ENCODE measurements around the gene GAL3ST1. TPM values are rescaled to one million over a fixed set of nuclear protein-coding genes. Genes with fewer than 3 reads are reported as not detected.
"Not testable (repeated sequence)": the region's sequence is repeated elsewhere in the genome, so short reads cannot be mapped to it uniquely, and the experiment has no call there.

Gene GAL3ST1
- polyA plus RNA-seq, 6 donors from 2014 or later, result 0.24 to 0.65 (median 0.49) TPM; not detected in 2

DNA sequence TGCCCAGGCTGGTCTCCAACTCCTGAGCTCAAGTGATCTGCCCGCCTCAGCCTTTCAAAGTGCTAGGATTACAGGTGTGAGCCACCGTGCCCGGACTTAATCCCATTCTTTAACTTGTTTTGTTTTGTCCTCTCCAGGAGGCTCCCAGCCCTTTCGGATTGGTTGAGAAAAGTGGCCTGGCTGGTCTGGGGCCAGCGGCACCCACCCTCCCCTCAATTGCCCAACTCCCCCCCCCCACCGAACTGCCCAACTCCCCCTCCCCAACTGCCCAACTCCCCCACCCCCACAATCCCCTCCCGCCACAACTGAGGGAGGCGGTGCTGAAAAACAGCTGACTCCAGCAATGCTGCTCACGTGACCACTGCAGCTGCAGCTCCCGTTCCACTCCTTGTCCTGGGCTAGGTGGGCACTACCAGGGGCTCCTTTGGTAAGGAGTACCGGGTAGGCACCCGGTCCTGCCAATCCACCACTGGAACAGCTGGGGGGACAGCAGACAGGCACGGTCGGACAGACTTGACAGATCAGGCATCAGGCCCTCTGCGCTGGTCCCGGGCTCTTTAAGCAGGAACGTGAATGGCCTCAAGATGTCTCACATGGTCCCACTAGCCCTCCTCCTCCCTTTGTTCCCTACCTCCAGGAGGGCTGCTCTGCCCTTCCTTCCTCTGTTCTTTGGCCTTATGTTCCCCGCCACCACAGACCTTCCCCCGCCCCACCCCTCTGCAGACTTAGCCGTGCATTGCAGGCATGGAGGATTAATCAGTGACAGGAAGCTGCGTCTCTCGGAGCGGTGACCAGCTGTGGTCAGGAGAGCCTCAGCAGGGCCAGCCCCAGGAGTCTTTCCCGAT is 32.2 kb upstream of the GAL3ST1 start, which contains the start of gene TCN2:
TSS of gene TCN2 (plus strand) at position 720 of the 845 bp plus-strand sequence. CDS start 158 bp downstream, outside the sequence.
- peaks cover 21 to 30% (median 26%) of the 10 kb centered on the region in 3 donors for H3K4me1 Mint-ChIP-seq
- ATAC-seq (ENCODE audit: low read depth in 2 of 2), result peak; percentile 44 to 54
- peak within 1 kb of the TSS in 3 of 6 donors; percentile 56 to 63 (median 61) for H3K27ac Mint-ChIP-seq
- H3K27me3 Mint-ChIP-seq, result peaks cover 11 to 16% (median 13%) of the 10 kb centered on the region in 3 donors
- no peaks in the 10 kb centered on the region for H3K9me3 Mint-ChIP-seq
- DNase-seq, result peak; percentile 8
- H3K36me3 Mint-ChIP-seq, result no peaks in the 10 kb centered on the region
- peak within 1 kb of the TSS; percentile 37 to 93 (median 85) for H3K4me3 Mint-ChIP-seq

- Mint-ChIP-seq H3K4me1 (peaks cover 21 to 30% (median 26%) of the 10 kb centered on the region in 3 donors), H3K9me3 (no peaks in the 10 kb centered on the region), H3K27me3 (peaks cover 2 to 11% (median 3%) of the 10 kb centered on the region in 3 donors), H3K27ac (peak overlapping the region in 1 of 6 donors; percentile 84), H3K4me3 (peak overlapping the region in 6 of 8 donors; percentile 9 to 93 (median 60)), H3K36me3 (no peaks in the 10 kb centered on the region)
- peak; percentile 25 for DNase-seq
- peak; percentile 56 to 60 for ATAC-seq (ENCODE audit: low read depth in 2 of 2)
Measured at GRCh38 chr22:30605449-30606110, 31.1 kb upstream of the GAL3ST1 start.

GRCh38 chr22:30604723-30605122 is 30.3 kb upstream of the GAL3ST1 start:
- H3K9me3 Mint-ChIP-seq, result no peaks in the 10 kb centered on the region
- H3K27me3 Mint-ChIP-seq, result peaks cover 0 to 4% (median 0%) of the 10 kb centered on the region in 3 donors
- H3K27ac Mint-ChIP-seq, result no peak overlapping the region
- DNase-seq, result no peak
- H3K4me1 Mint-ChIP-seq, result peaks cover 21 to 30% (median 26%) of the 10 kb centered on the region in 3 donors
- no peak for ATAC-seq (ENCODE audit: low read depth in 2 of 2)
- no peaks in the 10 kb centered on the region for H3K36me3 Mint-ChIP-seq
- no peak overlapping the region for H3K4me3 Mint-ChIP-seq

GRCh38 chr22:30603801-30604200 is 29.3 kb upstream of the GAL3ST1 start:
- ATAC-seq (ENCODE audit: low read depth in 2 of 2) (no peak), DNase-seq (no peak)
- no peak overlapping the region for H3K4me3 Mint-ChIP-seq
- H3K27me3 Mint-ChIP-seq, result peaks cover 0 to 4% (median 0%) of the 10 kb centered on the region in 3 donors
- no peaks in the 10 kb centered on the region for H3K9me3 Mint-ChIP-seq
- no peaks in the 10 kb centered on the region for H3K36me3 Mint-ChIP-seq
- no peak overlapping the region for H3K27ac Mint-ChIP-seq
- H3K4me1 Mint-ChIP-seq, result peaks cover 17 to 26% (median 18%) of the 10 kb centered on the region in 3 donors

DNA sequence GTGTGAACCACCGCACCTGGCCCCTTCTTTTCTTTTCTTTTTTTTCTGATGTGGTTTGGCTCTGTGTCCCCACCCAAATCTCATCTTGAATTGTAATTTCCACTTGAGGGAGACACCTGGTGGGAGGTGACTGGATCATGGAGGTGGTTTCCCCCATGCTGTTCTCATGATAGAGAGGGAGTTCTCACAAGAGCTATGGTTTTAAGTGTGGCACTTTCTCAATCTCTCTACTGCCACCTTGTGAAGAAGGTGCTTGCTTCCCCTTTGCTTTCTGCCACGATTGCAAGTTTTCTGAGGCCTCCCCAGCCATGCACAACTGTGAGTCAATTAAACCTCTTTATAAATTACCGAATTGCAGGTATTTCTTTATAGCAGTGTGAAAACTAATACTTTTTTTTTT is 27.6 kb upstream of the GAL3ST1 start:
- Mint-ChIP-seq H3K4me1 (peaks cover 11 to 17% (median 12%) of the 10 kb centered on the region in 3 donors), H3K4me3 (peak overlapping the region in 1 of 8 donors; percentile 1)
- ATAC-seq (ENCODE audit: low read depth in 2 of 2), result peak; percentile 38 to 54

DNA sequence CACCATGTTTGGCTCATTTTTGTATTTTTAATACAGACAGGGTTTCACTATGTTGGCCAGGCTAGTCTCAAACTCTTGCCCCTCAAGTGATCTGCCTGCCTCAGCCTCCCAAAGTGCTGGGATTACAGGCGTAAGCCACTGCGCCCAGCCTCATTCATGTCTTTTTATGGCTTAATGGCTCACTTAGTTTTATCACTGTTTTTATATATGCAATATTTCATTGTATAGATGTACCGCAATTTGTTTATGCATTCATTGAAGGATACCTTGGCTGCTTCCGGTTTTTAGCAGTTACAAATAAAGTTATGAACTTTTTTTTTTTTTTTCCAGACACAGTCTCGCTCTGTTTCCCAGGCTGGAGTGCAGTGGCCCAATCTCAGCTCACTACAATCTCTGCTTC is 27.0 kb upstream of the GAL3ST1 start:
- H3K27ac Mint-ChIP-seq, result peak overlapping the region in 1 of 6 donors; percentile 6
- ATAC-seq (ENCODE audit: low read depth in 2 of 2), result no peak
- H3K27me3 Mint-ChIP-seq, result no peaks in the 10 kb centered on the region
- no peaks in the 10 kb centered on the region for H3K36me3 Mint-ChIP-seq
- no peak overlapping the region for H3K4me3 Mint-ChIP-seq
- H3K4me1 Mint-ChIP-seq, result peaks cover 7 to 11% (median 8%) of the 10 kb centered on the region in 3 donors
- no peaks in the 10 kb centered on the region for H3K9me3 Mint-ChIP-seq
- no peak for DNase-seq

More for the DNA sequence above, 27.6 kb upstream of the GAL3ST1 start:
- Mint-ChIP-seq H3K36me3 (no peaks in the 10 kb centered on the region), H3K27ac (no peak overlapping the region), H3K9me3 (no peaks in the 10 kb centered on the region), H3K27me3 (peaks cover 0 to 2% (median 0%) of the 10 kb centered on the region in 3 donors)
- no peak for DNase-seq

- Mint-ChIP-seq H3K4me3 (no peak overlapping the region), H3K4me1 (peaks cover 5 to 7% (median 7%) of the 10 kb centered on the region in 3 donors), H3K27me3 (peaks cover 0 to 3% (median 0%) of the 10 kb centered on the region in 3 donors), H3K36me3 (no peaks in the 10 kb centered on the region), H3K27ac (peak overlapping the region in 1 of 6 donors; percentile 66), H3K9me3 (no peaks in the 10 kb centered on the region)
- peak; percentile 50 to 58 for ATAC-seq (ENCODE audit: low read depth in 2 of 2)
- no peak for DNase-seq
Measured at GRCh38 chr22:30600921-30601320, 26.5 kb upstream of the GAL3ST1 start.

GRCh38 chr22:30598986-30599385 is 24.5 kb upstream of the GAL3ST1 start:
- Mint-ChIP-seq H3K9me3 (no peaks in the 10 kb centered on the region), H3K27me3 (peaks cover 0 to 5% (median 0%) of the 10 kb centered on the region in 3 donors), H3K27ac (no peak overlapping the region)

GRCh38 chr22:30596886-30597285 is 22.4 kb upstream of the GAL3ST1 start:
- peaks cover 0 to 9% (median 5%) of the 10 kb centered on the region in 3 donors for H3K27me3 Mint-ChIP-seq
- H3K4me3 Mint-ChIP-seq, result no peak overlapping the region
- H3K4me1 Mint-ChIP-seq, result no peaks in the 10 kb centered on the region
- no peak for ATAC-seq (ENCODE audit: low read depth in 2 of 2)
- H3K27ac Mint-ChIP-seq, result no peak overlapping the region
- H3K9me3 Mint-ChIP-seq, result no peaks in the 10 kb centered on the region
- no peaks in the 10 kb centered on the region for H3K36me3 Mint-ChIP-seq
- no peak for DNase-seq

More at GRCh38 chr22:30598986-30599385, 24.5 kb upstream of the GAL3ST1 start:
- H3K36me3 Mint-ChIP-seq, result no peaks in the 10 kb centered on the region
- no peaks in the 10 kb centered on the region for H3K4me1 Mint-ChIP-seq
- no peak overlapping the region for H3K4me3 Mint-ChIP-seq
- ATAC-seq (ENCODE audit: low read depth in 2 of 2) (no peak), DNase-seq (no peak)

- no peak overlapping the region for H3K27ac Mint-ChIP-seq
- H3K27me3 Mint-ChIP-seq, result peaks cover 0 to 9% (median 5%) of the 10 kb centered on the region in 3 donors
- DNase-seq (no peak), ATAC-seq (ENCODE audit: low read depth in 2 of 2) (no peak)
- no peaks in the 10 kb centered on the region for H3K4me1 Mint-ChIP-seq
- no peak overlapping the region for H3K4me3 Mint-ChIP-seq
- no peaks in the 10 kb centered on the region for H3K9me3 Mint-ChIP-seq
- no peaks in the 10 kb centered on the region for H3K36me3 Mint-ChIP-seq
Measured at GRCh38 chr22:30596199-30596598, 21.7 kb upstream of the GAL3ST1 start.

DNA sequence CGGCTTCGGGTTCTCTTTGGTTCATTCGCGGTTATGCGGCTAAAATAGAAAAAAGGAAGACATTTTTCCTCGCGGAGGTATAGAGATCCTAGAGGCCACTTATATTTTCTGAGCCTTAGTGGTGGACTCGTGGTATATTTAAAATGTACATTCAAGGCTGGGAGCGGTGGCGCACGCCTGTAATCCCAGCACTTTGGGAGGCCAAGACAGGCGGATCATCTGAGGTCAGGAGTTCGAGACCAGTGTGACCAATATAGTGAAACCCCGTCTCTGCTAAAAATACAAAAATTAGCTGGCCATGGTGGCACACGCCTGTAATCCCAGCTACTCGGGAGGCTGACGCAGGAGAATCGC is 17.9 kb upstream of the GAL3ST1 start:
- not testable (repeated sequence) for ATAC-seq (ENCODE audit: low read depth in 2 of 2); DNase-seq; H3K27ac Mint-ChIP-seq; H3K27me3 Mint-ChIP-seq; H3K36me3 Mint-ChIP-seq; H3K4me3 Mint-ChIP-seq; H3K9me3 Mint-ChIP-seq
- peaks cover 0 to 10% (median 0%) of the 10 kb centered on the region in 3 donors for H3K4me1 Mint-ChIP-seq

GRCh38 chr22:30591588-30592359 is 17.3 kb upstream of the GAL3ST1 start, which contains the start of gene PES1:
Gene PES1, minus strand, starts transcription at chr22:30591910. Its CDS starts 77 bp downstream, at chr22:30591833.
- H3K4me1 Mint-ChIP-seq, result peaks cover 0 to 10% (median 0%) of the 10 kb centered on the region in 3 donors
- H3K27ac Mint-ChIP-seq, result no peak within 1 kb of the TSS
- DNase-seq (peak; percentile 97), ATAC-seq (ENCODE audit: low read depth in 2 of 2) (peak; percentile 97 to 98)
- H3K36me3 Mint-ChIP-seq, result peaks cover 0 to 9% of the 10 kb centered on the region in 2 donors
- H3K27me3 Mint-ChIP-seq, result peaks cover 0 to 9% (median 5%) of the 10 kb centered on the region in 3 donors
- H3K4me3 Mint-ChIP-seq, result no peak within 1 kb of the TSS
- no peaks in the 10 kb centered on the region for H3K9me3 Mint-ChIP-seq

GRCh38 chr22:30591191-30591587 is 16.7 kb upstream of the GAL3ST1 start:
- H3K36me3 Mint-ChIP-seq, result peaks cover 0 to 14% of the 10 kb centered on the region in 2 donors
- peaks cover 0 to 9% (median 5%) of the 10 kb centered on the region in 3 donors for H3K27me3 Mint-ChIP-seq
- peaks cover 0 to 10% (median 0%) of the 10 kb centered on the region in 3 donors for H3K4me1 Mint-ChIP-seq
- ATAC-seq (ENCODE audit: low read depth in 2 of 2), result no peak
- no peak overlapping the region for H3K4me3 Mint-ChIP-seq
- DNase-seq, result no peak
- no peaks in the 10 kb centered on the region for H3K9me3 Mint-ChIP-seq
- no peak overlapping the region for H3K27ac Mint-ChIP-seq
